ENCODE data around the gene TTC34.

Gene TTC34, protein sequence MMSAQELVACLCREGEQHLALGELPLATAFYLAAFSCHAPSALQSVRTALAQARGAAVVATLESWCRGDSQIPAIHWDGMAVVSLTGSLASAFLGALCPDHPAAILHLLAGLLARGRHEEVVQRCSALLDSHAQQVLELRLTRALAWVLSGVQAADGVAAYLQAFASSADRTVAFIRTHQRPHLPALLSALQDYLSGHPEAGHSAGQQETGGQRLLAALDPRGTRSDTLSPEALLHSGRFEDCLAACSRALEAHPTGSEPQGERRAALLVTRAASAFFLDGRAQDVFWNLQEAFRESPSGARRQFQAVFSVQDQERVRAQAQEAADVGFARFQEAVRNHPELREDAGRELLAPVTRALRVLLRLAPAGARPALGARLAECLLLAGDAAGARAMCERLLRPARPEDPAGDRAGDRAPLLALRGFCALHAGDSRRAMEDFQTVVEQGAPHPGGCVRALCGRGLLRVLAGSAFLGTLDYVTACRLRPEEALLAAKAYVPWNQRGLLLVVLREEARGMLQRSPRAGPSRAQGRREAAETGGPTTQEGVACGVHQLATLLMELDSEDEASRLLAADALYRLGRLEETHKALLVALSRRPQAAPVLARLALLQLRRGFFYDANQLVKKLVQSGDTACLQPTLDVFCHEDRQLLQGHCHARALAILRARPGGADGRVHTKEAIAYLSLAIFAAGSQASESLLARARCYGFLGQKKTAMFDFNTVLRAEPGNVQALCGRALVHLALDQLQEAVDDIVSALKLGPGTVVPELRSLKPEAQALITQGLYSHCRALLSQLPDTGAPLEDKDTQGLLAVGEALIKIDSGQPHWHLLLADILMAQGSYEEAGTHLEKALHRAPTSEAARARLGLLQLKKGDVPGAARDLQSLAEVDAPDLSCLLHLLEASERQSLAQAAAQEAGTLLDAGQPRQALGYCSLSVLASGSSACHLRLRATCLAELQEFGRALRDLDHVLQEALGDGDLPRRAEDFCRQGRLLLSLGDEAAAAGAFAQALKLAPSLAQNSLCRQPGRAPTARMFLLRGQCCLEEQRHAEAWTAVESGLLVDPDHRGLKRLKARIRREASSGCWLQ

DNA sequence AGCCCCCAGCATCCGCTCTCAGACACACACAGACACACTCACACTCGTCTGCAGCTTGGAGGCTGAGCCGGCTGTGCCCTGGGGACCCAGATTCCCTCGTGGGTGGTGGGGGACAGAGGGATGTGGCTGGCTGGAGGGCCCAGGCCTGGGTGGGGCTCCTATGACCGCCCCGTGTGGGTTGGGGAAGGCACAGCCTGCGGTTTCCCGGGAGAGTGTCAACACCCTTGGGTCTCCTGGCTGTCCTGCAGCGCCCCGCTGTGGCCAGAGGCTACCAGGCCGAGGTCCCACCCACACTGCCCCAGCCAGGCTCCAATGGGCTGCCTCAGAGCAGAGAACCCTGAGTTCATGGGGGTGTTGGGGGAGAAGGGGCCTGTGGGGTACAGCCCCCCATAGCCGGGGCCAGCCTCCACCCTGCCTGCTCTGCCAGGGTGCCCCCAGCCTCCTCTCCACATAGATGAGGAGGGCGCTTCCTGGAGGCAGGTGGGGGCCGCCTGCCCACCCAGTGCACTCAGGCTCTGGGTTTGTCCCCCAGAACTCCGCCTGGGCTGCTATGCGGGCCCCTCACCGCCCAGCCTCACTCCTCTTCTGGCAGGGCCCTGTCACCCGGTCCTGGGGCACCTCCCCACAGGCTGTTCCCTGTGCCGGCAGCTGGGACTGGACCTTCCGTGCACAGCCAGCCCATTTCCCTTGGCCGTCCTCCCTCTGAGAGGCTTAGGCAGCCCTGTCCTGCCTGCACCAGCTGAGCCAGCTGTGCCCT is at the start of gene TTC34:
TTC34 (minus strand) TSS at position 159 of the 757 bp plus-strand sequence. CDS start 866 bp downstream, outside the sequence.
- H3K4me1 Mint-ChIP-seq, result peaks cover 6% of the 10 kb centered on the region
- no peak within 1 kb of the TSS for H3K4me3 Mint-ChIP-seq
- H3K9me3 Mint-ChIP-seq, result no peaks in the 10 kb centered on the region
- peaks cover 60% of the 10 kb centered on the region for H3K27me3 Mint-ChIP-seq
- H3K27ac Mint-ChIP-seq, result no peak within 1 kb of the TSS
- peak; percentile 70 for ATAC-seq
- no peaks in the 10 kb centered on the region for H3K36me3 Mint-ChIP-seq

DNA sequence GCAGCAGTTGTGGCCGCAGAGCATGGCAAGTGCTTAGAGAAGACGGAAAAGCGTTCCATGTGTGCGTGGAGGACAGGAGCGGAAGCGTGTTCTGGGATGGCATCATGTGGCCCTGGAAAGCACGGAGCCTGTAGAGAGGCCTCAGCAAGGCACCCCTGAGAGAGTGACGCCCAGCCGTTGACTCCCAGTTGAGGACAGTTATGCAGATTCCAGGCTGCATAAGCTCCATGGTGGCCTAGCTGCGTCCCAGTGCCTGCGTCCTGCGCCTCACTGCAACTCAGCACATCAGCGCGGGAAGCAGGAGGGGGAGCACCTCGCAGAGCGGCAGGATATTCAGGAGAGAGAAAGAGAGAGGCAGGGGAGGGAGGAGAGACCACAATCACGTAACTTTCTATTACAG is 49.0 kb upstream of the TTC34 start:
- no peak for ATAC-seq
- H3K36me3 Mint-ChIP-seq, result peaks cover under 1% of the 10 kb centered on the region
- H3K9me3 Mint-ChIP-seq, result no peaks in the 10 kb centered on the region
- peaks cover 55% of the 10 kb centered on the region for H3K27me3 Mint-ChIP-seq
- H3K4me1 Mint-ChIP-seq, result no peaks in the 10 kb centered on the region
- no peak overlapping the region for H3K27ac Mint-ChIP-seq
- H3K4me3 Mint-ChIP-seq, result no peak overlapping the region

DNA sequence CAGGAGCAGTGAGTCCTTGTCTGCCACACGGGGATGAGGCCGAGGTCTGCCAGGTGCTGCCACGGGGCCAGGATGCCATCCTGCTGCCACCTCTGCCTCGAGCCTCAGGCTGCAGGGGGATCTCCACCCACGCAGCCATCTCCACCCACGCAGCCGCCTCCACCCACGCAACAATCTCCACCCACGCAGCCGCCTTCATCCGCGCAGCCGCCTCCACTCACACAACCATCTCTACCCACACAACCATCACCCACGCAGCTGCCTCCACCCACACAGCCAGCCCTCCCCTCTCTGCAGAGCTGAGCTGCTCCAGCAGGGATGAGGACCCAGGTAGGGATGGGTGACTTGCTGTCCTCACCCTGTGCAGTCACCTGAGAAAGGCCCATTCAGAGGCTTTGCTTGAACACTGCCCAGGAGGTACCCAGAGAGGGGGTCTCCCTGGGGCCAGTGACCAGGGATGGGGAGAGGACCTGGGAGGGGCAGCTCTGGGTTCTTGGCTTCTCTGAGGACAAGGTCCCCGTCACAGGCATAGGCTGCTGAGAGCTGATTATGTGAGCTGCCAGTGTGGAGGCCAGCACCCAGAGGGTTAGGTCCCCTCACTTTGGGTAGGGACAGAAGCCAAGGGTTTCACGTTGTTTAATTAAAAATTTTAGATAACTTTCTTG is 46.6 kb upstream of the TTC34 start:
- Mint-ChIP-seq H3K27ac (no peak overlapping the region), H3K4me3 (no peak overlapping the region), H3K4me1 (no peaks in the 10 kb centered on the region), H3K27me3 (peaks cover 65% of the 10 kb centered on the region), H3K36me3 (peaks cover 5% of the 10 kb centered on the region), H3K9me3 (peaks cover 9% of the 10 kb centered on the region)
- ATAC-seq, result no peak

DNA sequence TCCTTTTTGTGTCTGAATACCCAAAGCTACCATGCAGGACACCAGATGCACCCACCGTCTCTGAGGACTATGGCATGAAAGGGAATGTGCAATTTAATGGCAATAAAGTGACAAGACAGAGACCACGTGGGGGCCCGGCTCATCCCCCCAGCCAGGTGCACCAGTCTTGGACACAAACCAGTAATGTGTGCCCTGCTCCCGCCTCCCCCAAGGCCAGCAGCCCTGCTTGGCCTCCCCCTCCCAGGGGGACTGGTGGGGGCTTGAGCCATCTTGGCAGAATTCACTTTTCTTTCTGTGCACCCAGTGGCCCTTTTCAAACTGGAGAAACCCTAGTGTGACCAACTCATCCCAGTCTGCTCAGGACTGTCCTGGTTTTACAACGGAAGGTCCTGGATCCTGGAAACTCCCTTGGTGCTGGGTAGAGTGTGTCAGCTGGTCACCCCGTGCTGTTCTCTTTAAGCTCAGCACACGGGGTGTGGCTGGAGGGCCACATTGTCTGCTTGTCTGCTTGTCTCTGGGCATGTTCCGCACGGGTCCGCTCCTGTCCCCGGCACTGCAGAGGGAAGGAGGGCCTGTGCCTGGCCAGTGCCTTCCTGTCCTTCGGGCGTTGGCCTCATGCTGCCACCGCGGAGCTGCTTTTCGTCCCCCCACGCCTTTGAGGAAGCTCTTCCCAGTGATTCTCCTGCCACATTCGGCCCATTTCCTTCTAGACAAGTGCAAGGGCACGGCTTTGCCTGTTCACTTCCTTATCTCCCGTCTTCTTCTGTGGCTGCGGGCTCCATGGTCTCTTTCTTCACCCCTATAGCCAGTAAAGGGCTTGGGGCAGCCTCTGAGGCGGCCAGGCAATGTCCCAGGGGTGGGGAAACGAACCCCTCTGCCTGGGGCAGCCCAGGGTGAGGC is 45.8 kb upstream of the TTC34 start:
- H3K36me3 Mint-ChIP-seq, result peaks cover 5% of the 10 kb centered on the region
- H3K27ac Mint-ChIP-seq, result no peak overlapping the region
- no peaks in the 10 kb centered on the region for H3K4me1 Mint-ChIP-seq
- no peak for ATAC-seq
- no peak overlapping the region for H3K4me3 Mint-ChIP-seq
- H3K9me3 Mint-ChIP-seq, result peaks cover 9% of the 10 kb centered on the region
- H3K27me3 Mint-ChIP-seq, result peaks cover 68% of the 10 kb centered on the region

DNA sequence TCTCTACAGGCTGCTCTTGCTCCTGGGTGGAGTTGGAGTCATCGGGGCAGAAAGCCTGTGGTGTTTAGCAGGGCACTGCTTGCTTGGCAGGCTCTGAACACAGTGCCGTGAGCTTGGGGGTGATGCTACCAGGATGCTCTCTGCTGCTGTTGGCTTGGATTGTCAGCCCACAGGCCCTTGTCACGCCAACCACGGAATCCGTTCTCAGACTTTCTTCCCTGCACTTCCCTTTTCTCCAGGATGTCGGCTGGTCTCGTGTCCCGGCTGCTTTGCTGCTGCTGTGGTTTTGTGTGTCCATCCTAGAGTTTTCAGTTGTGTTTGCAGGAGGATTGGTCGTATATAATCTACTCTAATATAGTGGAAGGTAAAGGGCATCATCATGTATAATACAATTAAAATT is 44.4 kb upstream of the TTC34 start:
- Mint-ChIP-seq H3K4me1 (no peaks in the 10 kb centered on the region), H3K9me3 (peaks cover 12% of the 10 kb centered on the region), H3K36me3 (peaks cover 5% of the 10 kb centered on the region), H3K4me3 (no peak overlapping the region), H3K27me3 (peaks cover 79% of the 10 kb centered on the region), H3K27ac (no peak overlapping the region)
- ATAC-seq, result no peak

DNA sequence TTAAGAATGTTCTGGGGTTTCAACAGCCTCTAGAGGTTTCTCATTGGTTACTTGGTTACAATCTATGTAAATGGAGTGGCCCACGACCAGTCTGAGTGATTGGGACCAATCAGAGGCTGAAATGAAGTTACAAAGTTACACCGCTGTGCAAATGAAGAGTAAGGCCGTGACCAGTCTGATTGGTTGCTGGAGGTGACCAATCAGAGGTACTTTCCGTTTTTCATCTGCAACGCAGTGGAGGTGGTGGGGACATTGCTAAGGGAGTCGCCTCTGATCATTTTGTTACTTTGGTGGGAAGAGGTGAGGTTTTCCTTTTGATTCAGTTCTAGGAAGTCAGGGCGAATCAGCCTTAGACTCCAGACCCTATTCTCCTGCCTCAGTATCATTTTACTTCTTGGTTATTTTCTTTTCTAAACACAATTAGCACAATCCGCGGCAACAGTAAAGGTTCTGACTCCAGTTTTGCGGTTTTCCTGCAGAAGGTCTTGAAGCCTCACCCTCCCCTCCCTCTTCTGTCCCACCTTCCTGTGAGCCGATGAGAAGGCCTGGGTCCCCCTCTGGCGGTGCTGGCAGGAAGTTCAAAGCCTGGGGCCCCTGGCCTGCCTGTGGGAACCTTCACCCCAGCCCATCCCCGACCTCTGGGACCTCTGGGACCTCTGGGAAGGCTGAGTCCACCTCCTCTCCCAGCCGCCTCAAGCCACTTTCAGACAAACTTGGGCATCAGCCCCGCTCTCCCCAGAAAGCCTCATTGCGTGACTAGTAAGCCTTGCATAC is 38.7 kb upstream of the TTC34 start:
- H3K27me3 Mint-ChIP-seq, result peaks cover 38% of the 10 kb centered on the region
- ATAC-seq, result no peak
- peaks cover 18% of the 10 kb centered on the region for H3K9me3 Mint-ChIP-seq
- H3K4me1 Mint-ChIP-seq, result no peaks in the 10 kb centered on the region
- peaks cover 2% of the 10 kb centered on the region for H3K36me3 Mint-ChIP-seq
- no peak overlapping the region for H3K4me3 Mint-ChIP-seq
- H3K27ac Mint-ChIP-seq, result no peak overlapping the region

DNA sequence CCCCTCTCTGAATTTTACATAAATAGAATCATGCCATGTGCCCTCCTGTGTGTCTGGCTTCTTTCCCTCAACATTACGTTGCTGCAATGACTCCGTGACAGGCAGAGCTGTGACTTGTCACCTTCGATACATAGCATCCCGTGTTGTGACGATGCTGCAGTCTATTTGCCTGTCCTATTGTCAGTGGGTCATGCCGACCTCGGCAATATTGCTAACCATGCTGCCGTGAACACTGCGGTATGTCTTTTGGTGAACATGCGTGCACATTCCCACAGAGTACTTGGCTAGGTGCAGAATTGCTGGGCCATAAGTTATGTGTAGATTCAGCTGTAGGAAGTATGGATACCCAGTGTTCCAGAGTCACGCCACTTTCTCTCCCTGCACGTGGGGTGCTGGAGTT is 36.3 kb upstream of the TTC34 start:
- no peak for ATAC-seq
- Mint-ChIP-seq H3K4me3 (no peak overlapping the region), H3K27me3 (peaks cover 34% of the 10 kb centered on the region), H3K4me1 (no peaks in the 10 kb centered on the region), H3K9me3 (peaks cover 11% of the 10 kb centered on the region), H3K27ac (no peak overlapping the region), H3K36me3 (no peaks in the 10 kb centered on the region)

DNA sequence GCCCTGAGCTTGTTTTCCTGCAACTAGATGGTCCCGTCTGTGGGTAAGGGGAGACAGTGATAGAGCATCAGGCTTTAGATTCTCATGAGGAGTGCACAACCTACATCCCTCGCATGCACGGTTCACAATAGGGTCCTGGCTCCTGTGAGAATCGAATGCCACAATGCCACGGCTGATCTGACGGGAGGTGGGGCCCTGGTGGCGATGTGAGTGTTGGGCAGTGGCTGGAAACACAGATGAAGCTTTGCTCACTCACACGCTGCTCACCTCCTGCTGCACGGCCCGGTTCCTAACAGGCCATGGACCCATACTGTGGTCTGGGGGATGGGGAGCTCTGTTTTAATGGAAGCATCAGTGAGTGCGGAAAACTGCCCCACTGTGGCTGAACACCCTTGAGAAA is 35.8 kb upstream of the TTC34 start:
- H3K4me1 Mint-ChIP-seq, result no peaks in the 10 kb centered on the region
- peaks cover 34% of the 10 kb centered on the region for H3K27me3 Mint-ChIP-seq
- H3K36me3 Mint-ChIP-seq, result no peaks in the 10 kb centered on the region
- H3K9me3 Mint-ChIP-seq, result peaks cover 11% of the 10 kb centered on the region
- H3K27ac Mint-ChIP-seq, result no peak overlapping the region
- H3K4me3 Mint-ChIP-seq, result no peak overlapping the region
- no peak for ATAC-seq

DNA sequence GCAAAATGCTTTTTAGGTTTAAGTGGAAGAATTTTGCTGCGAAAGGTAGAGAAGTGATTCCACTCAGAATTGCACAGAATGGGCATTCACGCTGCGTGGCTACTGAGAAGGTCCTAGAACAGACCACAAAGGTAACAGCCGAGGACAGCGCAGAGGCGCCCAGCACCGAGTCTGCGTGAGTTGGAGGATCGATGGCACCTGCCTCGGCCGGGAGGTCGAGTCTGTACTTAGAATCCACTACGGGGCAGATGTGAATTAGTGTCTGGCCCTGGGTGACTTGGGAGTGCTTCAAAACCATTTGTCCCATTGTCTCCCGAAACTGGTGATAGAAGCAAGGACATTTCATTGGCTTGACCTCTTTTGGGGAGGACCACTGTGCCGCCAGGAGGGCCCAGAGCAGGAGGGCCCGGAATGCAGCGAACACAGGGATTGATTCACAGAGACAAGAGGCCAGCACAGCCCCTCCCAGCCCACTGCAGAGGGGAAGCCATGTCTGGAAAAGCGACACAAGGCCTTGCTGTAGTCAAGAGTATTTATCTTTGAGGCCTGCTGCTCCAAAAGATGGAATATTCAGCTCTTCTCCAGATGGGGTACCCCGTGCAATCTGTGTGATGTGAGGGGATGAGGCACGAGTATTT is 35.0 kb upstream of the TTC34 start:
- no peaks in the 10 kb centered on the region for H3K36me3 Mint-ChIP-seq
- H3K9me3 Mint-ChIP-seq, result peaks cover 8% of the 10 kb centered on the region
- no peak for ATAC-seq
- H3K4me1 Mint-ChIP-seq, result no peaks in the 10 kb centered on the region
- peaks cover 28% of the 10 kb centered on the region for H3K27me3 Mint-ChIP-seq
- no peak overlapping the region for H3K4me3 Mint-ChIP-seq
- H3K27ac Mint-ChIP-seq, result no peak overlapping the region

DNA sequence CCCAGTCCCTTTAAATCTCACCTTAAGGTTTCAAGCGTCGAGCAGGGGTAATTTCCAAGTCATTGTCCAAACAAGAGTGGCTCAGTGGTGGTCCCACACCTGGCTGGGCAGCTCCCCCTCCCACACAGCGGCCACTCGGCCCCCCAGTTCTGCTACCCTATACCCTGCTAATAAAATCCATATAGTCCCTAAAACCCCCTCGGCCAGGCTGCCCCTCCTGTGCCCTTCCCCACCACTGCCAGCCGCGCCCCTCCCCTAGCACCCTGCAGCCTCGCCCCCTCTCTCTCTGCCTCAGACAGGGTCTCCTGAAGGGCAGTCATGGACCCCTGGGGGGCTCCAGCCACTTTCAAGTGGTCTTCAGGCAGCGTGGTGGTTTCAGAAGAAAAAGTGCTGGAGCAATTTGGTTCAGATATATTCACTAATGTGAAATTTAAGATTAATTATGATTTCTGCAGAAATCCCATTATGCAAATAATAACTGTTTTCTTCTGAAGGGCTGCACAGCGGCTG is 34.2 kb upstream of the TTC34 start:
- Mint-ChIP-seq H3K27ac (no peak overlapping the region), H3K4me1 (no peaks in the 10 kb centered on the region), H3K9me3 (peaks cover 7% of the 10 kb centered on the region), H3K27me3 (peaks cover 27% of the 10 kb centered on the region), H3K36me3 (no peaks in the 10 kb centered on the region), H3K4me3 (no peak overlapping the region)
- ATAC-seq, result no peak

DNA sequence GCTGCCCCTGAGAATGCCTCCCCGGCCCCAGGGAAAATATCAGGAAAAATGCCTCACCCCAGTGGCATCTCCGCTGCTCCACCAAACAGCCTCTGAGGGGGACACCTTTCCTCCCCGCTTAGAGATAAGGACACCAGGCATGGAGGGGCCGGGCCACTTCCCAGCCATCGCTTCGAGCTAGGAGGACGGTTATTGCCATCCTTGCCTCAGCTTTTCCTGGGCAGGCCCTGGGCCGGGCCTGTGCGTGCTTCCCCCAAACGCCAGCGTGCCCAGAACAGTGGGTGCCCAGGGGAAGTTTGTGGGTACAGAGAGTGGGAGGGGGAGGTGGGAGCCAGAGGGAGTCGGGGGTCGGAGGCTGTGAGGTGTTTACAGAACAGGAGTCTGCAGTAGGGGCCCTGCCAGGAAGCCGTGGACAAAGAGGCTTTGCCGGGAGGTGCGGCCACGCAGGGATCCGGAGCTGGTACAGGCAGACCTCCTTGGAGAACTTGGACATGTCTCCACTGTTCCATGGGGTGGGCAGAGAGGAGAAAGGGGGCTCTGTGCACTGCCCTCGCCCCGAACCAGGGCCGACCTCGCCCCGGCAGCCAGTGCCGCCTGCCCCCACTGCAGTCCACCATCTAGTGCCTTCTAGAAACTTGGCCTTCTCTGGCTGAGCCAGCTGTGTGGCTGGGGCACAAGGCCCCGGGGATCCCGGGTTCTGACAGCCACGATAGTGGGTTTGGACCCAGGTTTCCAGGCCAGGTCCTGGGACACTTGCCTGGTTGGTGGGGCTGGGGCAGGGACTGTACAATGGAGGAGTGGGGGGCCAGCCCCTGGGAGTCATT is 33.5 kb upstream of the TTC34 start:
- Mint-ChIP-seq H3K27me3 (peaks cover 27% of the 10 kb centered on the region), H3K4me3 (no peak overlapping the region), H3K36me3 (no peaks in the 10 kb centered on the region), H3K4me1 (no peaks in the 10 kb centered on the region), H3K27ac (no peak overlapping the region), H3K9me3 (peaks cover 5% of the 10 kb centered on the region)
- ATAC-seq, result no peak

DNA sequence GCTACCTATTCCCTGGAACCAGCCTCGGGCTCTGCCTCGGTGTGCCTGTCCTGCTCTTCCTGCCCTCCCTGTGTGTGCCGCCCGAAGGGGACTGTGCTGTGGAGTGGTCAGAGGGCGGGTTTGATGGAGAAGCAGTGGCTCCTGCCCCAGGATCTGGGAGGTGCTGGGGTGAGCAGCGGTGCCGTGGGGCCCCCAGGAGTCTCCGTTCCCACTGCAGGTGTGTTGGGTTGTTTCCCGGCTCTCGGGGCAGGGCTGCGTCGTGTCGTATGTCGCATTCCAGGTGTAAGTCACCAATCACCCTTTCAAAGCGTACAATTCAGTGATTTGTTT is 32.6 kb upstream of the TTC34 start:
- H3K9me3 Mint-ChIP-seq, result peaks cover 5% of the 10 kb centered on the region
- H3K27ac Mint-ChIP-seq, result no peak overlapping the region
- no peaks in the 10 kb centered on the region for H3K4me1 Mint-ChIP-seq
- H3K36me3 Mint-ChIP-seq, result no peaks in the 10 kb centered on the region
- no peak overlapping the region for H3K4me3 Mint-ChIP-seq
- H3K27me3 Mint-ChIP-seq, result peaks cover 27% of the 10 kb centered on the region
- no peak for ATAC-seq

All from stimulated activated memory B cell treated with anti-CD40 and anti-IgM and Interleukin-4, amounts not matched to agents 10 μg/mL and 1 μg/mL and 100 μg/mL, for 72 hours (primary cell).